H1 (cell line): ENCODE results near the gene P4HB. TPM values are rescaled to one million over a fixed set of nuclear protein-coding genes. Genes with fewer than 3 reads are reported as not detected.
A peak's percentile ranks its signal among the peaks of the same experiment; 100 is the strongest.

Experiments used
- BCL11A ChIP-seq, 2 experiments: IDR thresholded peaks; one replicate each; pipeline ENCODE4 v1.6.1; 2011; ENCODE audit warnings: low read depth in 2 of 2, low read length in 2 of 2, mild to moderate bottlenecking in 2 of 2
- CEBPB ChIP-seq: IDR thresholded peaks from 2 replicates; pipeline ENCODE4 v1.6.1; 2012; ENCODE audit warnings: low read depth, low read length
- CHD7 ChIP-seq: fragments of 300-600 bp; sonication (generic); IDR thresholded peaks from 2 replicates; pipeline ENCODE4 v1.7.1; 2012; ENCODE audit warnings: low read length, moderate library complexity, mild to moderate bottlenecking, inconsistent platforms; ENCODE audit not compliant: insufficient replicate concordance
- CREB1 ChIP-seq: IDR thresholded peaks from 2 replicates; pipeline ENCODE4 v1.6.1; 2012; ENCODE audit warnings: inconsistent platforms
- GABPA ChIP-seq: IDR thresholded peaks from 2 replicates; pipeline ENCODE4 v1.6.1; 2011; ENCODE audit warnings: mild to moderate bottlenecking, low read length, moderate library complexity, borderline replicate concordance; ENCODE audit not compliant: insufficient read depth
- GTF2F1 ChIP-seq: IDR thresholded peaks from 2 replicates; pipeline ENCODE4 v1.6.1; 2012; ENCODE audit warnings: low read depth, low read length, improper control_type of control experiment, borderline replicate concordance
- KDM4A ChIP-seq: IDR thresholded peaks from one replicate; pipeline ENCODE4 v1.7.1; 2012; ENCODE audit warnings: low read depth, mild to moderate bottlenecking, moderate library complexity, low read length, inconsistent platforms; ENCODE audit not compliant: severe bottlenecking
- POLR2A ChIP-seq, 2 experiments: IDR thresholded peaks; 1 replicate in 1 of 2; 2 replicates in 1 of 2; pipeline ENCODE4 v1.6.1; 2011; ENCODE audit warnings: low read depth in 2 of 2, low read length in 2 of 2, mild to moderate bottlenecking in 2 of 2; ENCODE audit errors: control extremely low read depth in 1 of 2
- RBBP5 ChIP-seq: IDR thresholded peaks from 2 replicates; pipeline ENCODE4 v1.7.1; 2012; ENCODE audit warnings: low read depth, mild to moderate bottlenecking, inconsistent platforms, low read length, moderate library complexity, borderline replicate concordance
- SAP30 ChIP-seq: fragments of 300-600 bp; sonication (generic); IDR thresholded peaks from 2 replicates; pipeline ENCODE4 v1.7.1; 2012; ENCODE audit warnings: low read length, moderate library complexity, mild to moderate bottlenecking, inconsistent platforms; ENCODE audit not compliant: insufficient read depth, insufficient replicate concordance
- TAF1 ChIP-seq: IDR thresholded peaks from 2 replicates; pipeline ENCODE4 v1.6.1; 2011; ENCODE audit warnings: mild to moderate bottlenecking, low read depth, low read length
- polyA plus RNA-seq, 7 experiments: library from polyadenylated mRNA; depleted of rRNA in 3 of 7; stranded (reverse) in 5 of 7; unstranded in 2 of 7; fragments of >200 nt in 5 of 7; fragments of 200-250 nt in 2 of 7; gene quantifications; 1 replicate in 5 of 7; 2 replicates in 1 of 7; 4 replicates in 1 of 7; pipeline versions ENCODE4 v1.2.1 to v1.2.3, GENCODE V29; 2011 to 2013; ENCODE audit warnings: missing spikeins in 2 of 7, mixed read lengths in 2 of 7
- total RNA-seq: library from RNA; stranded (reverse); fragmentation: NEBNext Ultra II Directional; extraction: Animal tissue kit (Norgen Biotek cat#: 25700); gene quantifications from 2 replicates; pipeline ENCODE4 v1.2.1, GENCODE V29; 2021

The P4HB gene
- total and polyA plus RNA-seq, 2 of the 8 experiments (the other 6 are each of a cell fraction or from before 2014, with no cell fraction given), result 41.4 to 379 TPM

GRCh38 chr17:81860756-81861568, 627 bp upstream of the P4HB start (continued):
- no peak for TF ChIP-seq CHD7
- no peak for TF ChIP-seq RBBP5
- no peak for TF ChIP-seq SAP30
- peak; percentile 65 for TF ChIP-seq KDM4A
- peak; percentile 94 for TF ChIP-seq CEBPB
- no peak for TF ChIP-seq BCL11A (IDR thresholded peaks at IDR 0.05; ENCODE audit: low read depth in 2 of 2, low read length in 2 of 2)
- peak; percentile 83 for TF ChIP-seq TAF1
- peak; percentile 91 for TF ChIP-seq CREB1
- TF ChIP-seq GTF2F1, result no peak
- TF ChIP-seq GABPA, result peak; percentile 96
- peak; percentile 52 to 69; a peak in 2 of 3 replicates for TF ChIP-seq POLR2A (IDR thresholded peaks at IDR 0.05; ENCODE audit: control extremely low read depth in 1 of 2, low read depth in 2 of 2, low read length in 2 of 2)
